ENCODE measurements around the gene THAP4. TPM values are rescaled to one million over a fixed set of nuclear protein-coding genes. Genes with fewer than 3 reads are reported as not detected.

The THAP4 gene
- polyA plus RNA-seq, 2 donors: 37.2 to 52.1 TPM

GRCh38 chr2:241640165-241640795 lies 3.3 kb upstream of the THAP4 start:
- H3K4me1 ChIP-seq (ENCODE audit: control insufficient read depth in 2 of 2, insufficient read depth in 2 of 2, low read length in 1 of 2): peaks cover 8 to 18% of the 10 kb centered on the region in 2 donors
- H3K27me3 ChIP-seq (ENCODE audit: control insufficient read depth in 1 of 2, insufficient read depth in 2 of 2, low read length in 2 of 2): no peaks in the 10 kb centered on the region
- H3K9me3 ChIP-seq (ENCODE audit: control insufficient read depth in 2 of 2, insufficient read depth in 1 of 2, low read depth in 1 of 2, low read length in 1 of 2): no peaks in the 10 kb centered on the region
- no peak overlapping the region for H3K27ac ChIP-seq (ENCODE audit: low read depth in 2 of 2, low read length in 1 of 2)
- H3K4me3 ChIP-seq (ENCODE audit: low read depth in 1 of 2, low read length in 2 of 2): no peak overlapping the region
- WGBS, 2 donors: 84 to 85% methylated on average over 8 of the region's 8 CpGs
- peaks cover 0 to 5% of the 10 kb centered on the region in 2 donors for H3K36me3 ChIP-seq (ENCODE audit: control insufficient read depth in 2 of 2, insufficient read depth in 2 of 2, low read length in 1 of 2)

- H3K4me3 ChIP-seq (ENCODE audit: low read depth in 1 of 2, low read length in 2 of 2): no peak overlapping the region
- no peak overlapping the region for H3K27ac ChIP-seq (ENCODE audit: low read depth in 2 of 2, low read length in 1 of 2)
- no peaks in the 10 kb centered on the region for H3K9me3 ChIP-seq (ENCODE audit: control insufficient read depth in 2 of 2, insufficient read depth in 1 of 2, low read depth in 1 of 2, low read length in 1 of 2)
- peaks cover 0 to 4% of the 10 kb centered on the region in 2 donors for H3K36me3 ChIP-seq (ENCODE audit: control insufficient read depth in 2 of 2, insufficient read depth in 2 of 2, low read length in 1 of 2)
- peaks cover 8 to 18% of the 10 kb centered on the region in 2 donors for H3K4me1 ChIP-seq (ENCODE audit: control insufficient read depth in 2 of 2, insufficient read depth in 2 of 2, low read length in 1 of 2)
- H3K27me3 ChIP-seq (ENCODE audit: control insufficient read depth in 1 of 2, insufficient read depth in 2 of 2, low read length in 2 of 2): no peaks in the 10 kb centered on the region
- 95 to 97% methylated on average over 7 of the region's 7 CpGs for WGBS, 2 donors
Observed at GRCh38 chr2:241639385-241639784, 2.4 kb upstream of the THAP4 start.

DNA sequence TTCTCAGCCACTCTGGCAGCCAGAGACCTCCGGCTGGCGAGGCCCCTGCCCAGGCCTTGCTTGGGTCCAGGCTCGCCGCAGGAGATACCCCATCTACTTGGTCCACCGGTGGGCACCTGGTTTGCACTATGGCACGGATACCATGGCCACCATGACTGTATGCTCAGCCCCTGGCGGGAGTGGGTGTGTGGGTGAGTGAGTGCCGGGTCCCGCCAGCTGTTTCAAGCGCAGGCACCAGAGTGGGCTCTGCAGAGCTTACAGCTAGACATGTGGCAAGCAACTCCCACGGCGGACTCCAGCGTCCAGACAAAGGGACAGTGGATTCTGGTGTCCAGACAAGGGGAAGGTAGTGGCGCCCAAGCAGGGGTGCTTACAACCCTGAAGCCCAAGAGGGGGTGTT lies 2.0 kb upstream of the THAP4 start:
- Histone ChIP-seq H3K9me3 (ENCODE audit: control insufficient read depth in 2 of 2, insufficient read depth in 1 of 2, low read depth in 1 of 2, low read length in 1 of 2) (no peaks in the 10 kb centered on the region), H3K4me1 (ENCODE audit: control insufficient read depth in 2 of 2, insufficient read depth in 2 of 2, low read length in 1 of 2) (peaks cover 8 to 18% of the 10 kb centered on the region in 2 donors), H3K27ac (ENCODE audit: low read depth in 2 of 2, low read length in 1 of 2) (no peak overlapping the region), H3K36me3 (ENCODE audit: control insufficient read depth in 2 of 2, insufficient read depth in 2 of 2, low read length in 1 of 2) (peaks cover 0 to 4% of the 10 kb centered on the region in 2 donors), H3K4me3 (ENCODE audit: low read depth in 1 of 2, low read length in 2 of 2) (peak overlapping the region in 1 of 2 donors; percentile 76), H3K27me3 (ENCODE audit: control insufficient read depth in 1 of 2, insufficient read depth in 2 of 2, low read length in 2 of 2) (no peaks in the 10 kb centered on the region)
- WGBS, 2 donors: 94 to 95% methylated on average over 14 of the region's 14 CpGs

DNA sequence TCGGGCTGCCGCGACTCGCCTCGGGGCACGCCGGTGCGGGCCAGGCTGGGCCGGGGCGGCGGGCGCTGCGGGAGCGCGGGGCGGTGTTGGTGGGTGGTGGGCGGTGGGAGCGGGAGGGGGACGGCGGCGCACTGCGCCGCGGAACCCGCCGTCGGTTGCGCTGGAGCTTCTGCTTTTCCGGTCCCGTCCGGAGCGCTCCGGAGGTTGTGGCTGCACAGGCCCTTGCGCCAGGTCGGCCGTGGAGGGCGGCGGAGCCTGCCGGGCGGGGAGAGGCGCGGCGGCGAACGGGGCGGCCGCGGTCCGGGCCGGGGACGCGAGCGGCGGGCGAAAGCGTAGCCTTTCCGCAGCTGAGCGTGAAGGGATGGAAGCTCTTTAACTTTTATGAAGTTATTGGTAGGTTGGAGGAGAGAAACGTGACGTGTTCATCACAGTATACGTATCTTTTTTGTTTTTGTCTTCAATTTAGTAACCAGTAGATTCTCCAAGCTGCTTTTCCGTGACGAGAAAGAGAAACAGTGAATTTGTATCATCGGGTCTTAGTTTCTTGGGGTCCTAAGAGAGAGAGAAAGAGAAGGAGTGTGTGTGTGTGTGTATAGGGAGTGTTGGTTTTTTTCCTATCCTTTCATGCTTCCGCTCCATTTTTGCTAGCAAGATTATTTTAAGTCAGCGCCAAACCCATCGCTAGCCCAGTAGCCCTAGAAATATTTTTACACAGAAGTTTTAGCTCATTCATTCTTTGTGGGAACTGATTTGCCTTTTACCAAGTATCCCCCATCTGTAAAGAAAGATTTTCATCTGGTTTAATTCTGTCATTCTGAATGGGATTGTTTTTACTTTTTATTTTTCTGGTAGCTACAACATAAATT lies 1.1 kb upstream of the THAP4 start:
- Histone ChIP-seq H3K36me3 (ENCODE audit: control insufficient read depth in 2 of 2, insufficient read depth in 2 of 2, low read length in 1 of 2) (peaks cover 0 to 12% of the 10 kb centered on the region in 2 donors), H3K4me3 (ENCODE audit: low read depth in 1 of 2, low read length in 2 of 2) (peak overlapping the region; percentile 76 to 85), H3K27me3 (ENCODE audit: control insufficient read depth in 1 of 2, insufficient read depth in 2 of 2, low read length in 2 of 2) (no peaks in the 10 kb centered on the region), H3K9me3 (ENCODE audit: control insufficient read depth in 2 of 2, insufficient read depth in 1 of 2, low read depth in 1 of 2, low read length in 1 of 2) (no peaks in the 10 kb centered on the region), H3K4me1 (ENCODE audit: control insufficient read depth in 2 of 2, insufficient read depth in 2 of 2, low read length in 1 of 2) (peaks cover 8 to 18% of the 10 kb centered on the region in 2 donors), H3K27ac (ENCODE audit: low read depth in 2 of 2, low read length in 1 of 2) (peak overlapping the region; percentile 98 to 99)
- 0 to 1% methylated on average over 44 to 67 of the region's 67 CpGs for WGBS, 2 donors

GRCh38 chr2:241636182-241637017 lies 558 bp downstream of the THAP4 start:
- H3K4me1 ChIP-seq (ENCODE audit: control insufficient read depth in 2 of 2, insufficient read depth in 2 of 2, low read length in 1 of 2): peaks cover 8 to 18% of the 10 kb centered on the region in 2 donors

DNA sequence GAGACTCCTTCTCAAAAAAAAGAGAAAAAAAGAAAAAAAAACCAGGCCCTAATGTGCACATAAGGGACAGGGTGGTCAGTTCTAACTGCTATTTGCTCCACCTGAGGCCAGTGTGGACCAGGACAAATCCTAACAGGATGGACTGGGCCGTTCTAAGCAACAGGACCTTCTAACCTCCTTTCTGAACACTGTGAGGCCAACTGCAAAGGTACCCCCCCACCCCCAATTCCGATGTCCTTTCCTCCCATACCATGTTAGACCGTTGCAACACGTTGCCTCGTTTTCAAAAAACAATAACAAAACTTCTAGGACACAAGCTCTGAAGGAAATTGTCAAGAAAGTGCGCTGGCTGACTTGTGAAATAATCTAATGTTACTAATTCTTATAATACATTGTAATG lies 1.2 kb downstream of the THAP4 start:
- Histone ChIP-seq H3K36me3 (ENCODE audit: control insufficient read depth in 2 of 2, insufficient read depth in 2 of 2, low read length in 1 of 2) (peaks cover 5 to 19% of the 10 kb centered on the region in 2 donors), H3K4me3 (ENCODE audit: low read depth in 1 of 2, low read length in 2 of 2) (peak overlapping the region in 1 of 2 donors; percentile 76), H3K4me1 (ENCODE audit: control insufficient read depth in 2 of 2, insufficient read depth in 2 of 2, low read length in 1 of 2) (peaks cover 8 to 16% of the 10 kb centered on the region in 2 donors), H3K27me3 (ENCODE audit: control insufficient read depth in 1 of 2, insufficient read depth in 2 of 2, low read length in 2 of 2) (no peaks in the 10 kb centered on the region), H3K27ac (ENCODE audit: low read depth in 2 of 2, low read length in 1 of 2) (no peak overlapping the region), H3K9me3 (ENCODE audit: control insufficient read depth in 2 of 2, insufficient read depth in 1 of 2, low read depth in 1 of 2, low read length in 1 of 2) (no peaks in the 10 kb centered on the region)
- 23 to 30% methylated on average over 6 of the region's 6 CpGs for WGBS, 2 donors

More at GRCh38 chr2:241636182-241637017, 558 bp downstream of the THAP4 start:
- Histone ChIP-seq H3K4me3 (ENCODE audit: low read depth in 1 of 2, low read length in 2 of 2) (peak overlapping the region; percentile 76 to 85), H3K27ac (ENCODE audit: low read depth in 2 of 2, low read length in 1 of 2) (peak overlapping the region; percentile 98 to 99), H3K27me3 (ENCODE audit: control insufficient read depth in 1 of 2, insufficient read depth in 2 of 2, low read length in 2 of 2) (no peaks in the 10 kb centered on the region), H3K9me3 (ENCODE audit: control insufficient read depth in 2 of 2, insufficient read depth in 1 of 2, low read depth in 1 of 2, low read length in 1 of 2) (no peaks in the 10 kb centered on the region), H3K36me3 (ENCODE audit: control insufficient read depth in 2 of 2, insufficient read depth in 2 of 2, low read length in 1 of 2) (peaks cover 5 to 19% of the 10 kb centered on the region in 2 donors)
- WGBS, 2 donors: 0 to 1% methylated on average over 60 to 97 of the region's 97 CpGs

GRCh38 chr2:241633561-241633960 lies 3.4 kb downstream of the THAP4 start:
- Histone ChIP-seq H3K27me3 (ENCODE audit: control insufficient read depth in 1 of 2, insufficient read depth in 2 of 2, low read length in 2 of 2) (no peaks in the 10 kb centered on the region), H3K27ac (ENCODE audit: low read depth in 2 of 2, low read length in 1 of 2) (no peak overlapping the region), H3K4me1 (ENCODE audit: control insufficient read depth in 2 of 2, insufficient read depth in 2 of 2, low read length in 1 of 2) (peaks cover 0 to 5% of the 10 kb centered on the region in 2 donors), H3K36me3 (ENCODE audit: control insufficient read depth in 2 of 2, insufficient read depth in 2 of 2, low read length in 1 of 2) (peaks cover 5 to 17% of the 10 kb centered on the region in 2 donors), H3K9me3 (ENCODE audit: control insufficient read depth in 2 of 2, insufficient read depth in 1 of 2, low read depth in 1 of 2, low read length in 1 of 2) (no peaks in the 10 kb centered on the region), H3K4me3 (ENCODE audit: low read depth in 1 of 2, low read length in 2 of 2) (no peak overlapping the region)
- 86% methylated on average over 15 to 17 of the region's 17 CpGs for WGBS, 2 donors

- Histone ChIP-seq H3K36me3 (ENCODE audit: control insufficient read depth in 2 of 2, insufficient read depth in 2 of 2, low read length in 1 of 2) (peaks cover 5 to 24% of the 10 kb centered on the region in 2 donors), H3K27ac (ENCODE audit: low read depth in 2 of 2, low read length in 1 of 2) (no peak overlapping the region), H3K9me3 (ENCODE audit: control insufficient read depth in 2 of 2, insufficient read depth in 1 of 2, low read depth in 1 of 2, low read length in 1 of 2) (no peaks in the 10 kb centered on the region), H3K4me3 (ENCODE audit: low read depth in 1 of 2, low read length in 2 of 2) (no peak overlapping the region), H3K4me1 (ENCODE audit: control insufficient read depth in 2 of 2, insufficient read depth in 2 of 2, low read length in 1 of 2) (peaks cover 0 to 5% of the 10 kb centered on the region in 2 donors), H3K27me3 (ENCODE audit: control insufficient read depth in 1 of 2, insufficient read depth in 2 of 2, low read length in 2 of 2) (no peaks in the 10 kb centered on the region)
- WGBS, 2 donors: 95 to 96% methylated on average over 39 of the region's 39 CpGs
Observed at GRCh38 chr2:241632478-241633325, 4.3 kb downstream of the THAP4 start.

Data from esophagus (tissue), 2 donors.